Gastroesophageal sphincter (tissue), 4 donors: ENCODE data around the gene IQGAP2. TPM values are rescaled to one million over a fixed set of nuclear protein-coding genes. Genes with fewer than 3 reads are reported as not detected.

Experiments used
- ATAC-seq: fragments of 150-250 bp; one replicate; pipeline ENCODE4 v1.9.1; 2016; ENCODE audit warnings: mild to moderate bottlenecking, moderate library complexity
- H3K27ac ChIP-seq, 4 donors: fragments of 200-600 bp; sonication (generic) in 3 of 4; 1 replicate in 3 of 4; 2 replicates in 1 of 4; pipeline ENCODE4 v1.5.1; 2016 to 2019
- H3K27me3 ChIP-seq: fragments of 200-600 bp; sonication (generic); one replicate; pipeline ENCODE4 v1.5.1; 2019
- H3K36me3 ChIP-seq, 2 donors: fragments of 200-600 bp; sonication (generic); one replicate each; pipeline ENCODE4 v1.5.1; 2019; ENCODE audit warnings: control low read depth in 1 of 2
- H3K4me1 ChIP-seq, 3 donors: fragments of 200-600 bp; sonication (generic); 1 replicate in 2 of 3; 2 replicates in 1 of 3; pipeline ENCODE4 v1.5.1; 2016 to 2019; ENCODE audit warnings: control low read depth in 2 of 3
- H3K4me3 ChIP-seq, 2 donors: fragments of 200-600 bp; sonication (generic); one replicate each; pipeline ENCODE4 v1.5.1; 2019; ENCODE audit warnings: mild to moderate bottlenecking in 1 of 2, moderate library complexity in 1 of 2
- H3K9me3 ChIP-seq, 3 donors: fragments of 200-600 bp; sonication (generic); one replicate each; pipeline ENCODE4 v1.5.1; 2017 to 2019; ENCODE audit warnings: control low read depth in 2 of 3
- CTCF ChIP-seq, 4 experiments: fragments of 200-600 bp in 2 of 4; fragments of 450-650 bp in 2 of 4; sonication (generic) in 1 of 4; IDR thresholded peaks; one replicate each; pipeline ENCODE4 v1.5.1; 2017 to 2019; ENCODE audit warnings: antibody characterized with exemption in 4 of 4, mild to moderate bottlenecking in 2 of 4, moderate library complexity in 2 of 4
- EP300 ChIP-seq: sonication (generic); formaldehyde crosslinking; IDR thresholded peaks from one replicate; pipeline ENCODE4 v1.6.1; 2017; ENCODE audit warnings: antibody characterized with exemption, mild to moderate bottlenecking
- POLR2A ChIP-seq, 2 donors: fragments of 450-650 bp; IDR thresholded peaks; one replicate each; pipeline ENCODE4 v1.6.1; 2017; ENCODE audit warnings: antibody characterized with exemption in 2 of 2, mild to moderate bottlenecking in 2 of 2, moderate library complexity in 1 of 2
- POLR2AphosphoS5 ChIP-seq: sonication (generic); formaldehyde crosslinking; IDR thresholded peaks from one replicate; pipeline ENCODE4 v1.6.1; 2017; ENCODE audit warnings: antibody characterized with exemption
- whole genome bisulfite sequencing, 2 donors: methylation state at CpG; one replicate each; pipeline ENCODE4 v1.1.5; 2018; ENCODE audit warnings: low coverage in 1 of 2; 5-methylcytosine and 5-hydroxymethylcytosine counted together
- total RNA-seq, 4 donors: library from RNA; depleted of rRNA; stranded (reverse); fragments of >200 nt; gene quantifications; one replicate each; pipeline ENCODE4 v1.1.0, GENCODE V29; 2016

IQGAP2 gene
- total RNA-seq, 4 donors from 2014 or later: 15.7 to 34.4 (median 25.8) TPM

- Histone ChIP-seq H3K27me3 (peaks cover 34% of the 10 kb centered on the region), H3K9me3 (no peaks in the 10 kb centered on the region), H3K4me1 (peaks cover 0 to 31% (median 0%) of the 10 kb centered on the region in 3 donors), H3K4me3 (peak overlapping the region; percentile 61 to 74), H3K36me3 (no peaks in the 10 kb centered on the region), H3K27ac (no peak overlapping the region)
- 57 to 71% methylated on average over 8 to 10 of the region's 11 CpGs for WGBS, 2 donors
- ATAC-seq: no peak
- no peak for TF ChIP-seq CTCF (IDR thresholded peaks at IDR 0.05)
- no peak for TF ChIP-seq EP300
- TF ChIP-seq POLR2AphosphoS5: no peak
- no peak for TF ChIP-seq POLR2A (IDR thresholded peaks at IDR 0.05)
These were observed 314.4 kb downstream of the IQGAP2 start for GRCh38 chr5:76717222-76718083.

GRCh38 chr5:76718381-76718832, 315.3 kb downstream of the IQGAP2 start:
- H3K27ac ChIP-seq: no peak overlapping the region
- peaks cover 0 to 31% (median 0%) of the 10 kb centered on the region in 3 donors for H3K4me1 ChIP-seq
- H3K4me3 ChIP-seq: no peak overlapping the region
- peaks cover 34% of the 10 kb centered on the region for H3K27me3 ChIP-seq
- no peaks in the 10 kb centered on the region for H3K36me3 ChIP-seq
- no peaks in the 10 kb centered on the region for H3K9me3 ChIP-seq
- TF ChIP-seq CTCF (IDR thresholded peaks at IDR 0.05): no peak
- no peak for TF ChIP-seq POLR2A (IDR thresholded peaks at IDR 0.05)
- no peak for TF ChIP-seq POLR2AphosphoS5
- TF ChIP-seq EP300: no peak
- WGBS, 2 donors: 60 to 66% methylated on average over 1 to 5 of the region's 5 CpGs
- no peak for ATAC-seq

- no peak for TF ChIP-seq POLR2A (IDR thresholded peaks at IDR 0.05)
- TF ChIP-seq EP300: no peak
- TF ChIP-seq CTCF (IDR thresholded peaks at IDR 0.05): no peak
- no peak for TF ChIP-seq POLR2AphosphoS5
- Histone ChIP-seq H3K4me3 (no peak overlapping the region), H3K9me3 (no peaks in the 10 kb centered on the region), H3K27me3 (peaks cover 34% of the 10 kb centered on the region), H3K36me3 (no peaks in the 10 kb centered on the region), H3K4me1 (peaks cover 0 to 31% (median 0%) of the 10 kb centered on the region in 3 donors), H3K27ac (no peak overlapping the region)
- WGBS, 2 donors: 84% methylated on average over 4 of the region's 4 CpGs
- no peak for ATAC-seq
These were observed 315.8 kb downstream of the IQGAP2 start for GRCh38 chr5:76718880-76719279.

GRCh38 chr5:76720988-76721569, 318.0 kb downstream of the IQGAP2 start:
- no peak overlapping the region for H3K4me3 ChIP-seq
- no peaks in the 10 kb centered on the region for H3K36me3 ChIP-seq
- no peak for ATAC-seq
- H3K27me3 ChIP-seq: peaks cover 19% of the 10 kb centered on the region
- peaks cover 0 to 16% (median 0%) of the 10 kb centered on the region in 3 donors for H3K4me1 ChIP-seq
- no peak overlapping the region for H3K27ac ChIP-seq
- TF ChIP-seq POLR2A (IDR thresholded peaks at IDR 0.05): no peak
- no peak for TF ChIP-seq EP300
- 52 to 55% methylated on average over 8 to 10 of the region's 10 CpGs for WGBS, 2 donors
- H3K9me3 ChIP-seq: no peaks in the 10 kb centered on the region

GRCh38 chr5:76723266-76723665, 320.2 kb downstream of the IQGAP2 start:
- no peak for ATAC-seq
- H3K27ac ChIP-seq: no peak overlapping the region
- no peak for TF ChIP-seq CTCF (IDR thresholded peaks at IDR 0.05)
- no peak for TF ChIP-seq EP300
- no peak for TF ChIP-seq POLR2A (IDR thresholded peaks at IDR 0.05)
- TF ChIP-seq POLR2AphosphoS5: no peak
- peaks cover 7% of the 10 kb centered on the region for H3K27me3 ChIP-seq
- peaks cover 0 to 5% (median 0%) of the 10 kb centered on the region in 3 donors for H3K9me3 ChIP-seq
- H3K36me3 ChIP-seq: no peaks in the 10 kb centered on the region
- H3K4me3 ChIP-seq: no peak overlapping the region
- 67 to 100% methylated on average over 1 of the region's 1 CpG for WGBS, 2 donors
- no peaks in the 10 kb centered on the region for H3K4me1 ChIP-seq
